ENCODE data around the gene MUC5AC.

DNA sequence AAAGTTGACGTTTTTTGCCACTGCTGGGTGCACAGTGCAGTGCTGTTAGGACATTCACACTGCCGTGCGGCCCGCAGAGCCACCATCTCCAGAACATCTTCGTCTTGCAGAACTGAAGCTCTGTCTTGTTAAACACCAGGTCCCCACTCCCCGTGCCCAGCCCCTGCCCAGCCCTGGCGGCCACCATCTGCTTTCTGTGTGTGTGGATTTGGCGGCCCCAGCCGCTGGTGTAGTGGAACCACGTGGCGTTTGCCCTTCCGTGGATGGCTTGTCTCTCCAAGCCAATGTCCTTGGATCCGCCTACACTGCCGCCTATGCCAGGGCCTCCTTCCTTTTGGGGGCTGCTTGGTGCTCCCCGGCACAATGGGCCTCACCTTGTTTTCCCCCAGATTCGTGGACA lies 8.2 kb upstream of the MUC5AC start:
- TF ChIP-seq, protein P1, sequence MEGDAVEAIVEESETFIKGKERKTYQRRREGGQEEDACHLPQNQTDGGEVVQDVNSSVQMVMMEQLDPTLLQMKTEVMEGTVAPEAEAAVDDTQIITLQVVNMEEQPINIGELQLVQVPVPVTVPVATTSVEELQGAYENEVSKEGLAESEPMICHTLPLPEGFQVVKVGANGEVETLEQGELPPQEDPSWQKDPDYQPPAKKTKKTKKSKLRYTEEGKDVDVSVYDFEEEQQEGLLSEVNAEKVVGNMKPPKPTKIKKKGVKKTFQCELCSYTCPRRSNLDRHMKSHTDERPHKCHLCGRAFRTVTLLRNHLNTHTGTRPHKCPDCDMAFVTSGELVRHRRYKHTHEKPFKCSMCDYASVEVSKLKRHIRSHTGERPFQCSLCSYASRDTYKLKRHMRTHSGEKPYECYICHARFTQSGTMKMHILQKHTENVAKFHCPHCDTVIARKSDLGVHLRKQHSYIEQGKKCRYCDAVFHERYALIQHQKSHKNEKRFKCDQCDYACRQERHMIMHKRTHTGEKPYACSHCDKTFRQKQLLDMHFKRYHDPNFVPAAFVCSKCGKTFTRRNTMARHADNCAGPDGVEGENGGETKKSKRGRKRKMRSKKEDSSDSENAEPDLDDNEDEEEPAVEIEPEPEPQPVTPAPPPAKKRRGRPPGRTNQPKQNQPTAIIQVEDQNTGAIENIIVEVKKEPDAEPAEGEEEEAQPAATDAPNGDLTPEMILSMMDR (IDR thresholded peaks at IDR 0.05; ENCODE audit: low read depth, low read length): no peak
- no peak for TF ChIP-seq EZH2phosphoT487 (IDR thresholded peaks at IDR 0.05; ENCODE audit: low read depth)
